Lower leg skin (tissue), 4 donors: ENCODE data around the gene IL18. TPM values are rescaled to one million over a fixed set of nuclear protein-coding genes. Genes with fewer than 3 reads are reported as not detected.

Experiments
- DNase-seq, 2 donors: peaks; one replicate each; pipeline ENCODE4 v3.0.0-alpha.2; 2019; ENCODE audit warnings: low spot score in 2 of 2
- H3K4me3 ChIP-seq: fragments of 200-600 bp; sonication (generic); 2 replicates; pipeline ENCODE4 v1.5.1; 2017; ENCODE audit warnings: mild to moderate bottlenecking, low read depth; ENCODE audit not compliant: poor library complexity, severe bottlenecking
- POLR2A ChIP-seq, 2 donors: fragments of 450-650 bp; IDR thresholded peaks; one replicate each; pipeline ENCODE4 v1.6.1; 2016 to 2017; ENCODE audit warnings: antibody characterized with exemption in 2 of 2, mild to moderate bottlenecking in 1 of 2, moderate library complexity in 1 of 2
- whole genome bisulfite sequencing, 2 donors: methylation state at CpG; one replicate each; pipeline ENCODE4 v1.1.5; 2018; 5-methylcytosine and 5-hydroxymethylcytosine counted together
- intact Hi-C: fragments of 100-400 bp; cut with DNase I; formaldehyde crosslinking; loops from one replicate; pipeline ENCODE4 v1.15.0; 2023; ENCODE audit warnings: low total_unique reads
- total RNA-seq, 4 donors: library from RNA; depleted of rRNA; stranded (reverse); fragments of >200 nt; gene quantifications; one replicate each; pipeline ENCODE4 v1.1.0, GENCODE V29; 2016
- TF ChIP-seq, protein P1 (sequence below), 3 donors: fragments of 450-650 bp; IDR thresholded peaks; one replicate each; pipeline ENCODE4 v1.5.1; 2016; ENCODE audit warnings: antibody characterized with exemption in 3 of 3, mild to moderate bottlenecking in 3 of 3, moderate library complexity in 2 of 3

The IL18 gene
- total RNA-seq, 4 donors from 2014 or later, result 231 to 331 (median 297) TPM

DNA sequence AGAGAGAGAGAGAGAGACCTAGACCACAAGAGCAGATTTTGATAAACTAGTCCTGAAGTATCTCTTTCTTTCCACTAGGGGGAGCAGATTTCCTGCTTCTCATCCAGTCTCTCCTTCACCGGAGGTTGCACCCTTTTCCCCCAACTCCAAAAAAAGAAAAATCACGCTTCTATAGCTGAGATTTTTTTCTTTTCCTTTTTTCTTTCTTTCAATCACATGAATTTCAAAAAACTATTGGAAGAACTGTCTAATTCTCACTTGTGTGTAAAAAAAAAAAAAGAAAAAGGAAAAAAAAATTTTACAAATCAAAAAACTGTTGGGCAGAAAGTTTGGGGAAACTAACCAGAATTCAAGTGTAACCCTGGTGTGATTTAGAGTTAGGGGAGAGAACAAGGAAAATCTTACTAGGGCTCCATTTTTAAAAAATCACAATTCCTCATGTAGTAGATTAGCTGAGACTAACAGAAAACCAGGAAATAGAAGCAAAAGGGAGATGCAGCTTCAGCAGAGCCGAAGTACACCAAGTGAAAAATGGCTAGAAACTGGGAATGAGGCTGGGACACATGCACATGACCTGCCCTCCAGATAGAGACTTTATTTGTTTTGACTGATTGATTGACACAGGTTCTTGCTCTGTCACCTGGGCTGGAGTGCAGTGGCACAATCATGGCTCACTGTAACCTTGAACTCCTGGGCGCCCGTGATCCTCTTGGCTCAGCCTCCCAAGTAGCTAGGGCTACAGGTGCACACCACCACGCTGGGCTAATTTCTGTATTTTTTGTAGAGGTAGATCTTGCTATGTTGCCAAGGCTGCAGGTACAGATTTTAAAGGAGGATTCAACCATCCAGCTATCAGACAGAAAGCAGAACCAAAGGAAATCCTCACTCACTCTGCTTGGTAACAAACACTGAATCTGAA is 50.1 kb downstream of the IL18 start:
- intact Hi-C loops, result loop anchor here (10.0 kb wide), 1 partner anchor 61 kb away; the partner anchor contains the start of gene BCO2
- no peak overlapping the region for H3K4me3 ChIP-seq
- 57 to 61% methylated on average over 6 of the region's 6 CpGs for WGBS, 2 donors
- no peak for TF ChIP-seq POLR2A (IDR thresholded peaks at IDR 0.05)
- TF ChIP-seq, protein P1, sequence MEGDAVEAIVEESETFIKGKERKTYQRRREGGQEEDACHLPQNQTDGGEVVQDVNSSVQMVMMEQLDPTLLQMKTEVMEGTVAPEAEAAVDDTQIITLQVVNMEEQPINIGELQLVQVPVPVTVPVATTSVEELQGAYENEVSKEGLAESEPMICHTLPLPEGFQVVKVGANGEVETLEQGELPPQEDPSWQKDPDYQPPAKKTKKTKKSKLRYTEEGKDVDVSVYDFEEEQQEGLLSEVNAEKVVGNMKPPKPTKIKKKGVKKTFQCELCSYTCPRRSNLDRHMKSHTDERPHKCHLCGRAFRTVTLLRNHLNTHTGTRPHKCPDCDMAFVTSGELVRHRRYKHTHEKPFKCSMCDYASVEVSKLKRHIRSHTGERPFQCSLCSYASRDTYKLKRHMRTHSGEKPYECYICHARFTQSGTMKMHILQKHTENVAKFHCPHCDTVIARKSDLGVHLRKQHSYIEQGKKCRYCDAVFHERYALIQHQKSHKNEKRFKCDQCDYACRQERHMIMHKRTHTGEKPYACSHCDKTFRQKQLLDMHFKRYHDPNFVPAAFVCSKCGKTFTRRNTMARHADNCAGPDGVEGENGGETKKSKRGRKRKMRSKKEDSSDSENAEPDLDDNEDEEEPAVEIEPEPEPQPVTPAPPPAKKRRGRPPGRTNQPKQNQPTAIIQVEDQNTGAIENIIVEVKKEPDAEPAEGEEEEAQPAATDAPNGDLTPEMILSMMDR (IDR thresholded peaks at IDR 0.05), result no peak
- no peak for DNase-seq

DNA sequence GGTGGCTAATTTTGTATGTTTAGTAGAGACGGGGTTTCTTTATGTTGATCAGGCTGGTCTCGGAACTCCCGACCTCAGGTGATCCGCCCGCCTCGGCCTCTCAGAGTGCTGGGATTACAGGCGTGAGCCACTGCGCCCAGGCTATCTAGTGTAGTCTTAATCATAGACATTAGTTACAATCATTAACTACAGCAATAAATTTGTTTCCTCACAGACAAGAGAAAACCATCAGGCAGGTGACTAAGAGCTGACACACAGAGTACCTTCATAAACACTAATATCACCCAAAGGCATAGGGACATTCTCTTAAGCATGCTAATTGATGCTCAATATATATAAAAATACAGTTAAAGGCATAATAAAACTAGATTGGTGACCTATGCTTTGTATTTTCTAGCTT is 57.8 kb downstream of the IL18 start:
- intact Hi-C loops, result loop anchor here (10.0 kb wide), 1 partner anchor 169 kb away; no protein-coding TSS in a partner anchor
- 87 to 91% methylated on average over 8 of the region's 8 CpGs for WGBS, 2 donors
- TF ChIP-seq, protein P1 (IDR thresholded peaks at IDR 0.05), result no peak
- no peak for TF ChIP-seq POLR2A (IDR thresholded peaks at IDR 0.05)
- no peak overlapping the region for H3K4me3 ChIP-seq
- DNase-seq, result no peak

DNA sequence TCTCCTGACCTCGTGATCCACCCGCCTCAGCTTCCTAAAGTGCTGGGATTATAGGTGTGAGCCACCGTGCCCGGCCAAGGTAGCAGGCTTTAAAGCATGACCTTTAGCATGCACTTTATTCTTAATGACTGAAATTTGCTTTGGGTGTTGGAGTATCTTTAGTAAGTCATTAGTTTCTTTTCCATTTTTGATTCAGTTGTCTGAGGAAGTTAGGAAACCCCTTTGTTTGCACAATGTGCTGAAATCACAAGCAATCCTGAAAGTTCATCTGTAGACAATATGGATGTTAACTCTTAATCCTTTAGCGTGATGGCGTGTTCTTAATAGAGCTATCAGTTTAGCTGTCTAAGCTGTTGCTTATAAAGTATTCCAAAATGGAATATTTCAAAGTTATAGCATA is 60.4 kb downstream of the IL18 start:
- WGBS, 2 donors, result 78 to 80% methylated on average over 6 of the region's 6 CpGs
- no peak overlapping the region for H3K4me3 ChIP-seq
- no peak for DNase-seq
- intact Hi-C loops, result loop anchor here (10.0 kb wide), 1 partner anchor 171 kb away; no protein-coding TSS in a partner anchor
- TF ChIP-seq, protein P1 (IDR thresholded peaks at IDR 0.05), result no peak
- no peak for TF ChIP-seq POLR2A (IDR thresholded peaks at IDR 0.05)

DNA sequence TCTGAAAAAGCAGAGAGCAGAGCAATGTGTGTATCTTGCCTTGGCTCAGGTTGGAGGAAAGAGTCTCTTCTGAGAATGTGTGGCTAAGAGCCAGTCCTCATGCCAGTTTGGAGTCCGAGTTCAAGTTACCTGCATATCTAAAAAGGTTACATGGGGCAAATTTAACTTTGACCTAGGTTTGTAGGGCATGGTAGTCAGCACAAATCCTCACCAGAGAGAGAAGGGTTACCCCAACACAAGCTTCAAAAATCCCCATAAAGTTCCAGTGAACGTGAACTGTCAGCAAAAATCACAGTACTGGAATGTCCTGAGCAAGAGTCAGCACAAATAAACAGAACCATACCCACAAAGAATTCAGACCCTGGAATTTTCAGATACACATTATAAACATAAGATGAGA is 63.4 kb downstream of the IL18 start:
- 55 to 64% methylated on average over 2 of the region's 2 CpGs for WGBS, 2 donors

DNA sequence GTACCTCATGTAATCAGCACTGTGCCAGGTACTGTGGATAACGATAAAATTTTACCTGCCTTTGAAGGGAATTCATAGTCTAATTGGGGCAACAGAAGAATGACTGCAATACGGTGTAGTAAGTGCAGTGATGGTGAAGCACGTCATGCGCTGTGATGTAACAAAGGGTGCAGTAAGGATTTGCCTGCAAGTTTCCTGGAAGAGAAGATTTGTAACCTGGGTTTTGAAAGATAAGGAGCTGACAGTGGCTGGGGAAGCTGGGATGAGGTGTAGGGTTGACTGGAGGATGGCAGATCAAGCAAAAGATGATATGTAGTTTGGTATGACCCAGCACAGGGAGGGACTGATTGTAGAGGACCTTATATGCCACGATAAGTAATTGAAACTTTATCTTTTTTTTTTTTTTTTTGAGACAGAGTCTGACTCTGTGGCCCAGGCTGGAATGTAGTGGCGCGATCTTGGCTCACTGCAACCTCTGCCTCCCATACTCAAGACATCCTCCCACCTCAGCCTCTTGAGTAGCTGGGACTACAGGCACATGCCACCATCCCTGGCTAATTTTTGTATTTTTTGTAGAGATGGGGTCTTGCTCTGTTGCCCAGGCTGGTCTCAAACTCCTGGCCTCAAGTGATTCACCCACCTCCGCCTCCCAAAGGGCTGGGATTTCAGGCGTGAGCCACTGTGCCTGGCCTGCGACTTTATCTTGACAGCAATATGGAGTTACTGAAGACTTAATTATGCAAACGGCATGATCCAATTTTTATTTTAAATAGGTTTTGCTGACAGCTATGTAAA is 66.0 kb downstream of the IL18 start:
- DNase-seq, result no peak
- TF ChIP-seq POLR2A (IDR thresholded peaks at IDR 0.05), result no peak
- TF ChIP-seq, protein P1 (IDR thresholded peaks at IDR 0.05), result no peak
- intact Hi-C loops, result no loop called here
- H3K4me3 ChIP-seq, result no peak overlapping the region
- WGBS, 2 donors, result 90 to 95% methylated on average over 11 of the region's 11 CpGs

More for the DNA sequence above, 63.4 kb downstream of the IL18 start:
- intact Hi-C loops, result loop anchor here (10.0 kb wide), 1 partner anchor 174 kb away; no protein-coding TSS in a partner anchor
- DNase-seq, result no peak
- no peak overlapping the region for H3K4me3 ChIP-seq
- TF ChIP-seq POLR2A (IDR thresholded peaks at IDR 0.05), result no peak
- TF ChIP-seq, protein P1 (IDR thresholded peaks at IDR 0.05), result no peak
